Neural cell (in vitro differentiated cells): ENCODE results near the gene WDFY1. TPM values are rescaled to one million over a fixed set of nuclear protein-coding genes. Genes with fewer than 3 reads are reported as not detected.

ENCODE experiments used
- H2AFZ ChIP-seq: fragments of 200-600, 300-800 bp; sonication (generic), shearing (Covaris generic); 2 replicates; pipeline ENCODE4 v1.6.0; 2014; ENCODE audit warnings: low read depth, mild to moderate bottlenecking, antibody characterized with exemption, low read length, moderate library complexity
- H3F3A ChIP-seq: fragments of 200-600 bp; shearing (Covaris generic); 2 replicates; pipeline ENCODE4 v1.6.1; 2016; ENCODE audit warnings: mild to moderate bottlenecking, moderate library complexity, mixed read lengths, antibody characterized with exemption, low read length; ENCODE audit not compliant: insufficient read depth, poor library complexity, severe bottlenecking
- H3K27ac ChIP-seq: fragments of 200-600, 300-800 bp; sonication (generic), shearing (Covaris generic); 2 replicates; pipeline ENCODE4 v1.5.1; 2014; ENCODE audit warnings: mild to moderate bottlenecking, low read length, moderate library complexity
- H3K27me3 ChIP-seq: fragments of 300-800, 200-600 bp; sonication (generic), shearing (Covaris generic); 2 replicates; pipeline ENCODE4 v1.6.0; 2014; ENCODE audit warnings: mild to moderate bottlenecking, low read depth, low read length, moderate library complexity; ENCODE audit not compliant: insufficient read depth
- H3K36me3 ChIP-seq: fragments of 300-800, 200-600 bp; sonication (generic), shearing (Covaris generic); 2 replicates; pipeline ENCODE4 v1.5.1; 2014; ENCODE audit warnings: mild to moderate bottlenecking, antibody characterized with exemption, low read length, moderate library complexity; ENCODE audit not compliant: insufficient read depth
- H3K4me2 ChIP-seq: fragments of 300-800, 200-600 bp; sonication (generic), shearing (Covaris generic); 2 replicates; pipeline ENCODE4 v1.6.0; 2014; ENCODE audit warnings: mild to moderate bottlenecking, low read length
- H3K4me3 ChIP-seq: fragments of 300-800, 200-600 bp; sonication (generic), shearing (Covaris generic); 2 replicates; pipeline ENCODE4 v1.5.1; 2014; ENCODE audit warnings: mild to moderate bottlenecking, low read length, moderate library complexity
- H3K79me2 ChIP-seq: fragments of 200-600 bp; shearing (Covaris generic); replicated peaks from 2 replicates; pipeline ENCODE4 v1.6.0; 2014; ENCODE audit warnings: mild to moderate bottlenecking, low read length, moderate library complexity; ENCODE audit not compliant: insufficient read depth
- H3K9ac ChIP-seq: fragments of 300-800, 200-600 bp; sonication (generic), shearing (Covaris generic); 2 replicates; pipeline ENCODE4 v1.6.1; 2016; ENCODE audit warnings: mild to moderate bottlenecking, low read length, mixed read lengths
- H3K9me2 ChIP-seq: fragments of 200-600 bp; shearing (Covaris generic); 2 replicates; pipeline ENCODE4 v1.6.1; 2016; ENCODE audit warnings: mild to moderate bottlenecking, low read length, mixed read lengths; ENCODE audit not compliant: insufficient read depth
- H3K9me3 ChIP-seq: fragments of 200-600, 300-800 bp; sonication (generic), shearing (Covaris generic); 2 replicates; pipeline ENCODE4 v1.6.1; 2016; ENCODE audit warnings: mild to moderate bottlenecking, mixed run types, low read length, moderate library complexity, mixed read lengths
- H4K20me1 ChIP-seq: fragments of 200-600 bp; shearing (Covaris generic); 2 replicates; pipeline ENCODE4 v1.6.1; 2016; ENCODE audit warnings: mild to moderate bottlenecking, mixed run types; ENCODE audit not compliant: insufficient read depth
- EP300 ChIP-seq: fragments of 450-650 bp; conservative IDR thresholded peaks from 2 replicates; pipeline ENCODE4 v1.6.1; 2014; ENCODE audit warnings: antibody characterized with exemption, mild to moderate bottlenecking, moderate library complexity; ENCODE audit not compliant: poor library complexity, severe bottlenecking
- EZH2 ChIP-seq: fragments of 200-600, 300-800 bp; shearing (Covaris generic), sonication (generic); IDR thresholded peaks from 2 replicates; pipeline ENCODE4 v1.6.1; 2014; ENCODE audit warnings: antibody characterized with exemption, low read length, borderline replicate concordance, mild to moderate bottlenecking; ENCODE audit not compliant: insufficient read depth, poor library complexity, severe bottlenecking
- MXI1 ChIP-seq: fragments of 450-650 bp; conservative IDR thresholded peaks from 2 replicates; pipeline ENCODE4 v1.6.1; 2014; ENCODE audit warnings: antibody characterized with exemption, mild to moderate bottlenecking; ENCODE audit not compliant: poor library complexity, severe bottlenecking
- POLR2AphosphoS5 ChIP-seq: IDR thresholded peaks from 2 replicates; pipeline ENCODE4 v1.6.1; 2012
- RAD21 ChIP-seq: fragments of 450-650 bp; conservative IDR thresholded peaks from 2 replicates; pipeline ENCODE4 v1.6.1; 2014; ENCODE audit warnings: antibody characterized with exemption, mild to moderate bottlenecking, moderate library complexity
- SMC3 ChIP-seq: fragments of 450-650 bp; conservative IDR thresholded peaks from 2 replicates; pipeline ENCODE4 v1.6.1; 2014; ENCODE audit warnings: antibody characterized with exemption, mild to moderate bottlenecking, moderate library complexity; ENCODE audit not compliant: poor library complexity
- TAF1 ChIP-seq: IDR thresholded peaks from 2 replicates; pipeline ENCODE4 v1.6.1; 2012; ENCODE audit warnings: low read depth
- polyA plus RNA-seq: library from polyadenylated mRNA; depleted of rRNA; stranded (reverse); fragments of >200 nt; gene quantifications from 2 replicates; pipeline ENCODE4 v1.2.3, GENCODE V29; 2014
- TF ChIP-seq, protein P1 (sequence below): IDR thresholded peaks from 2 replicates; pipeline ENCODE4 v1.6.1; 2012; ENCODE audit warnings: borderline replicate concordance
- TF ChIP-seq, protein P2 (sequence below): fragments of 450-650 bp; IDR thresholded peaks from 2 replicates; pipeline ENCODE4 v1.5.1; 2014; ENCODE audit warnings: antibody characterized with exemption, mild to moderate bottlenecking, moderate library complexity; ENCODE audit not compliant: poor library complexity, severe bottlenecking

The WDFY1 gene
- polyA plus RNA-seq, 1 donor from 2014 or later, result 49.4 TPM

DNA sequence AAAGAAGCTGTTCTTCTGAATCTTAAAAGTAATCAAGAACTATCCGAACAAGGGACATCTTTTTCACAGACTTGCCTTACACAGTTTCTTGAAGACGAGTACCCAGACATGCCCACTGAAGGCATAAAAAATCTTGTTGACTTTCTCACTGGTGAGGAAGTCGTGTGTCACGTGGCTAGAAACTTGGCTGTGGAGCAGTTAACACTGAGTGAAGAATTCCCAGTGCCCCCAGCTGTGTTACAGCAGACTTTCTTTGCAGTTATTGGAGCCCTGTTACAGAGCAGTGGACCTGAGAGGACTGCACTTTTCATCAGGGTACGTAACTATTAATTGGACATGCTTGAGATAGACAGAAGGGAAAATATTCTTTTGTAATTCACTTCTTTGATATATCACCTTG, 14.6 kb upstream of the WDFY1 start:
- Histone ChIP-seq H3K4me2 (peak overlapping the region; percentile 68), H3K4me3 (peak overlapping the region; percentile 89), H4K20me1 (no peaks in the 10 kb centered on the region), H3K79me2 (peaks cover 57% of the 10 kb centered on the region), H3K27ac (no peak overlapping the region), H3F3A (no peaks in the 10 kb centered on the region), H3K9me2 (no peaks in the 10 kb centered on the region), H3K9me3 (no peaks in the 10 kb centered on the region), H2AFZ (no peak overlapping the region), H3K36me3 (no peaks in the 10 kb centered on the region), H3K9ac (no peak overlapping the region), H3K27me3 (no peaks in the 10 kb centered on the region)
- TF ChIP-seq, protein P1, sequence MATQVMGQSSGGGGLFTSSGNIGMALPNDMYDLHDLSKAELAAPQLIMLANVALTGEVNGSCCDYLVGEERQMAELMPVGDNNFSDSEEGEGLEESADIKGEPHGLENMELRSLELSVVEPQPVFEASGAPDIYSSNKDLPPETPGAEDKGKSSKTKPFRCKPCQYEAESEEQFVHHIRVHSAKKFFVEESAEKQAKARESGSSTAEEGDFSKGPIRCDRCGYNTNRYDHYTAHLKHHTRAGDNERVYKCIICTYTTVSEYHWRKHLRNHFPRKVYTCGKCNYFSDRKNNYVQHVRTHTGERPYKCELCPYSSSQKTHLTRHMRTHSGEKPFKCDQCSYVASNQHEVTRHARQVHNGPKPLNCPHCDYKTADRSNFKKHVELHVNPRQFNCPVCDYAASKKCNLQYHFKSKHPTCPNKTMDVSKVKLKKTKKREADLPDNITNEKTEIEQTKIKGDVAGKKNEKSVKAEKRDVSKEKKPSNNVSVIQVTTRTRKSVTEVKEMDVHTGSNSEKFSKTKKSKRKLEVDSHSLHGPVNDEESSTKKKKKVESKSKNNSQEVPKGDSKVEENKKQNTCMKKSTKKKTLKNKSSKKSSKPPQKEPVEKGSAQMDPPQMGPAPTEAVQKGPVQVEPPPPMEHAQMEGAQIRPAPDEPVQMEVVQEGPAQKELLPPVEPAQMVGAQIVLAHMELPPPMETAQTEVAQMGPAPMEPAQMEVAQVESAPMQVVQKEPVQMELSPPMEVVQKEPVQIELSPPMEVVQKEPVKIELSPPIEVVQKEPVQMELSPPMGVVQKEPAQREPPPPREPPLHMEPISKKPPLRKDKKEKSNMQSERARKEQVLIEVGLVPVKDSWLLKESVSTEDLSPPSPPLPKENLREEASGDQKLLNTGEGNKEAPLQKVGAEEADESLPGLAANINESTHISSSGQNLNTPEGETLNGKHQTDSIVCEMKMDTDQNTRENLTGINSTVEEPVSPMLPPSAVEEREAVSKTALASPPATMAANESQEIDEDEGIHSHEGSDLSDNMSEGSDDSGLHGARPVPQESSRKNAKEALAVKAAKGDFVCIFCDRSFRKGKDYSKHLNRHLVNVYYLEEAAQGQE, result no peak
- TF ChIP-seq EP300 (no peak), EZH2 (no peak), TAF1 (no peak), MXI1 (no peak), RAD21 (no peak), SMC3 (no peak), POLR2AphosphoS5 (no peak)
- TF ChIP-seq, protein P2, sequence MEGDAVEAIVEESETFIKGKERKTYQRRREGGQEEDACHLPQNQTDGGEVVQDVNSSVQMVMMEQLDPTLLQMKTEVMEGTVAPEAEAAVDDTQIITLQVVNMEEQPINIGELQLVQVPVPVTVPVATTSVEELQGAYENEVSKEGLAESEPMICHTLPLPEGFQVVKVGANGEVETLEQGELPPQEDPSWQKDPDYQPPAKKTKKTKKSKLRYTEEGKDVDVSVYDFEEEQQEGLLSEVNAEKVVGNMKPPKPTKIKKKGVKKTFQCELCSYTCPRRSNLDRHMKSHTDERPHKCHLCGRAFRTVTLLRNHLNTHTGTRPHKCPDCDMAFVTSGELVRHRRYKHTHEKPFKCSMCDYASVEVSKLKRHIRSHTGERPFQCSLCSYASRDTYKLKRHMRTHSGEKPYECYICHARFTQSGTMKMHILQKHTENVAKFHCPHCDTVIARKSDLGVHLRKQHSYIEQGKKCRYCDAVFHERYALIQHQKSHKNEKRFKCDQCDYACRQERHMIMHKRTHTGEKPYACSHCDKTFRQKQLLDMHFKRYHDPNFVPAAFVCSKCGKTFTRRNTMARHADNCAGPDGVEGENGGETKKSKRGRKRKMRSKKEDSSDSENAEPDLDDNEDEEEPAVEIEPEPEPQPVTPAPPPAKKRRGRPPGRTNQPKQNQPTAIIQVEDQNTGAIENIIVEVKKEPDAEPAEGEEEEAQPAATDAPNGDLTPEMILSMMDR, result no peak

DNA sequence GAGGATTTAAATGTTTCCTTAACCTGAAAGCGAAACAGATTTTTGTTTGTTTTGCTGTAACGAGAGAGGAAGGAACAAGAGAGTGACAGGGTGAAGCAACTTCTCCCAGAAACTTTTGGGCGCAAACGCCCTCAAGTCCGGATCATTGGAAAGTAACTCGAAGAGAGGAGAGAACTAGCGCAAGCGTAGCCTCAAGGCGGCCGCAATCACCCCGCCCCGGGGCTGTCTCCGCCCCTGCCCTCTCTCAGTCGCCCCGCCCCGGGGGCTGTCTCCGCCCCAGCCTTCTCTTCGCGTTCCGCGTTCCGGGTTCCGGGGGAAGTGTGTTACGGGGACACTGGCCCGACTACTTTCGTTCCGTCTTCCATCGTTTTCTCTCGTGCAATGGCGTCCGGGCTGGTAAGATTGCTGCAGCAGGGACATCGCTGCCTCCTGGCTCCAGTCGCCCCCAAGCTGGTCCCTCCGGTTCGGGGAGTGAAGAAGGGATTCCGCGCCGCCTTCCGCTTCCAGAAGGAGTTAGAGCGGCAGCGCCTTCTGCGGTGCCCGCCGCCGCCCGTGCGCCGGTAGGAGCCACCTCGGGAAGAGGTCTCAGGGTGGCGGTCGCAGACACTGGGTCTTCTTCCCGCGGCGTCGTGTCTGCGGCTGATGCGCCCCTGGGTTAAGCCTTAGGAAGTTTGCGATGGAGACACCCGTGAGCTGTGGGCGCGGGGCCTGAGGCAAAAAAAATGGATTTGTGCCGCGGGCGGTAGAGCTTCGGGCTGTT, 12.1 kb upstream of the WDFY1 start, which contains the start of gene MRPL44:
MRPL44 (plus strand) TSS at position 372 of the 760 bp plus-strand sequence; CDS start at position 382, 10 bp downstream.
- H3F3A ChIP-seq, result no peaks in the 10 kb centered on the region
- H3K9ac ChIP-seq, result peak within 1 kb of the TSS; percentile 90
- no peaks in the 10 kb centered on the region for H3K27me3 ChIP-seq
- H3K4me3 ChIP-seq, result peak within 1 kb of the TSS; percentile 89
- peaks cover 47% of the 10 kb centered on the region for H3K79me2 ChIP-seq
- H3K36me3 ChIP-seq, result no peaks in the 10 kb centered on the region
- peak within 1 kb of the TSS; percentile 81 for H2AFZ ChIP-seq
- H3K4me2 ChIP-seq, result peak within 1 kb of the TSS; percentile 68
- H3K27ac ChIP-seq, result peak within 1 kb of the TSS; percentile 89
- no peaks in the 10 kb centered on the region for H3K9me3 ChIP-seq
- TF ChIP-seq POLR2AphosphoS5 (peak; percentile 96), MXI1 (peak; percentile 82), RAD21 (peak; percentile 35), EZH2 (no peak), EP300 (peak; percentile 69), SMC3 (peak; percentile 41), TAF1 (peak; percentile 98)
- TF ChIP-seq, protein P2, result peak; percentile 36
- TF ChIP-seq, protein P1, result peak; percentile 94
- H4K20me1 ChIP-seq, result no peaks in the 10 kb centered on the region
- H3K9me2 ChIP-seq, result no peaks in the 10 kb centered on the region
